Endothelial cell of umbilical vein (primary cell): ENCODE data around the gene TSEN54. TPM values are rescaled to one million over a fixed set of nuclear protein-coding genes. Genes with fewer than 3 reads are reported as not detected.

Experiments used
- BruUV-seq: library from RNA; stranded (reverse); fragments of 400-500 nt; replicated peaks from 2 replicates; lab custom pipeline; 2021; lab: Mats Ljungman, UMichigan
- CTCF ChIA-PET: fragments of 300-600, 350-600 bp; sonication (Branson Sonifier 250); formaldehyde crosslinking; loops from one replicate; lab custom pipeline; 2021; ENCODE audit warnings: antibody characterized with exemption, inconsistent platforms; lab: Charles Lee
- POLR2A ChIA-PET: fragments of 300-600, 350-600 bp; sonication (Branson Sonifier 250); formaldehyde crosslinking; loops from one replicate; lab custom pipeline; 2021; ENCODE audit warnings: antibody characterized with exemption, inconsistent platforms; lab: Charles Lee
- DNase-seq: peaks from one replicate; pipeline ENCODE4 v3.0.0-alpha.2; 2011; ENCODE audit warnings: low read depth, low spot score
- FAIRE-seq: peaks from 2 replicates; lab custom pipeline; 2011; peaks lifted over from hg19 to GRCh38; lab: Jason Lieb, UNC
- H2AFZ ChIP-seq: 2 replicates; pipeline ENCODE4 v1.6.0; 2012; ENCODE audit warnings: low read depth, low read length, control low read depth, inconsistent platforms
- H3K27ac ChIP-seq: 2 replicates; pipeline ENCODE4 v1.5.1; 2011; ENCODE audit warnings: low read depth, mild to moderate bottlenecking, control low read depth, low read length, moderate library complexity; ENCODE audit not compliant: insufficient read depth
- H3K27me3 ChIP-seq, 2 experiments: 2 replicates each; pipeline versions ENCODE4 v1.6.0 to v1.6.1; 2011; ENCODE audit warnings: low read length in 2 of 2, mixed read lengths in 1 of 2; ENCODE audit not compliant: control insufficient read depth in 2 of 2, insufficient read depth in 2 of 2
- H3K36me3 ChIP-seq, 2 experiments: 2 replicates in 1 of 2; 3 replicates in 1 of 2; pipeline ENCODE4 v1.5.1; 2011; ENCODE audit warnings: low read length in 2 of 2, mild to moderate bottlenecking in 1 of 2, moderate library complexity in 1 of 2; ENCODE audit not compliant: control insufficient read depth in 2 of 2, insufficient read depth in 2 of 2; ENCODE audit errors: extremely low read depth in 1 of 2
- H3K4me1 ChIP-seq: 3 replicates; pipeline ENCODE4 v1.5.1; 2011; ENCODE audit warnings: mild to moderate bottlenecking, low read length; ENCODE audit not compliant: control insufficient read depth, insufficient read depth; ENCODE audit errors: extremely low read depth
- H3K4me2 ChIP-seq: 2 replicates; pipeline ENCODE4 v1.6.1; 2011; ENCODE audit warnings: low read length, control low read depth, mixed read lengths; ENCODE audit not compliant: insufficient read depth
- H3K4me3 ChIP-seq, 3 experiments: fragments of 200-600 bp in 1 of 3; sonication (generic), shearing (Covaris generic) in 1 of 3; replicated peaks in 1 of 3; 2 replicates each; pipeline ENCODE4 v1.5.1; 2011 to 2016; ENCODE audit warnings: control low read depth in 3 of 3, low read length in 3 of 3, mild to moderate bottlenecking in 2 of 3, inconsistent platforms in 1 of 3, low read depth in 1 of 3, moderate library complexity in 1 of 3; ENCODE audit not compliant: insufficient read depth in 1 of 3
- H3K79me2 ChIP-seq: 2 replicates; pipeline ENCODE4 v1.6.0; 2012; ENCODE audit warnings: low read length, inconsistent platforms; ENCODE audit not compliant: control insufficient read depth, insufficient read depth
- H3K9ac ChIP-seq: replicated peaks from 2 replicates; pipeline ENCODE3; 2011; ENCODE audit warnings: low read length, control low read depth; ENCODE audit not compliant: insufficient read depth; ENCODE audit errors: extremely low read depth
- H3K9me1 ChIP-seq: replicated peaks from 3 replicates; pipeline ENCODE4 v1.6.0; 2011; ENCODE audit warnings: mild to moderate bottlenecking, low read length; ENCODE audit not compliant: control insufficient read depth, insufficient read depth; ENCODE audit errors: extremely low read depth
- H3K9me3 ChIP-seq: replicated peaks from 2 replicates; pipeline ENCODE4 v1.5.1; 2012; ENCODE audit warnings: low read length, inconsistent platforms; ENCODE audit not compliant: control insufficient read depth, insufficient read depth
- H4K20me1 ChIP-seq: replicated peaks from 2 replicates; pipeline ENCODE3; 2011; ENCODE audit warnings: mild to moderate bottlenecking, low read length; ENCODE audit not compliant: control insufficient read depth, insufficient read depth; ENCODE audit errors: extremely low read depth
- EZH2 ChIP-seq: IDR thresholded peaks from 2 replicates; pipeline ENCODE4 v1.6.1; 2012; ENCODE audit warnings: borderline replicate concordance, low read depth, mild to moderate bottlenecking, moderate library complexity, low read length, inconsistent platforms; ENCODE audit not compliant: severe bottlenecking
- FOS ChIP-seq: IDR thresholded peaks from 2 replicates; pipeline ENCODE4 v1.6.1; 2011; ENCODE audit warnings: mild to moderate bottlenecking, low read length, moderate library complexity, borderline replicate concordance; ENCODE audit not compliant: insufficient read depth
- JUN ChIP-seq: IDR thresholded peaks from 2 replicates; pipeline ENCODE4 v1.6.1; 2011; ENCODE audit warnings: borderline replicate concordance, low read depth; ENCODE audit not compliant: insufficient read length, insufficient read depth
- MYC ChIP-seq: IDR thresholded peaks from one replicate; pipeline ENCODE4 v1.6.1; 2011; ENCODE audit warnings: mild to moderate bottlenecking, low read depth, low read length
- POLR2A ChIP-seq: IDR thresholded peaks from 2 replicates; pipeline ENCODE4 v1.6.1; 2012; ENCODE audit warnings: low read depth, mild to moderate bottlenecking, control low read depth, low read length
- POLR2AphosphoS5 ChIP-seq: IDR thresholded peaks from 2 replicates; pipeline ENCODE4 v1.6.1; 2012; ENCODE audit warnings: low read depth, mild to moderate bottlenecking, control low read depth, low read length, moderate library complexity; ENCODE audit not compliant: insufficient read depth
- dilution Hi-C: fragments of 300-500 bp; cut with MboI; formaldehyde crosslinking; loops from one replicate; pipeline ENCODE4 v1.15.0; 2019; ENCODE audit warnings: low sequenced_read_pairs; ENCODE audit not compliant: extremely low pct_ligation_motif_present
- intact Hi-C: fragments of 100-400 bp; cut with micrococcal nuclease; formaldehyde crosslinking; loops from one replicate; pipeline ENCODE4 v1.10.0; 2022
- polyA plus RNA-seq, 4 experiments: library from polyadenylated mRNA; depleted of rRNA in 3 of 4; stranded (reverse) in 3 of 4; unstranded in 1 of 4; fragments of >200 nt; gene quantifications; 2 replicates each; pipeline versions ENCODE4 v1.2.1 to v1.2.3, GENCODE V29; 2011 to 2012; ENCODE audit warnings: missing spikeins in 1 of 4
- total RNA-seq: library from RNA; stranded (reverse); gene quantifications from 2 replicates; pipeline ENCODE4 v1.2.3, GENCODE V29; 2021
- TF ChIP-seq, protein P1 (sequence below), 2 donors: IDR thresholded peaks; 1 replicate in 1 of 2; 2 replicates in 1 of 2; pipeline ENCODE4 v1.5.1; 2011; ENCODE audit warnings: low read length in 2 of 2, mild to moderate bottlenecking in 2 of 2, moderate library complexity in 2 of 2, control low read depth in 1 of 2, inconsistent platforms in 1 of 2, low read depth in 1 of 2; ENCODE audit not compliant: insufficient read depth in 1 of 2; ENCODE audit errors: extremely low read depth in 1 of 2
- TF ChIP-seq, protein P2 (sequence below): IDR thresholded peaks from 2 replicates; pipeline ENCODE4 v1.6.1; 2011; ENCODE audit not compliant: insufficient read depth, insufficient read length

The TSEN54 gene
- total and polyA plus RNA-seq, 2 donors (not counting 3 experiments of a cell fraction or from before 2014, with no cell fraction given), result 22.3 to 26.3 TPM

DNA sequence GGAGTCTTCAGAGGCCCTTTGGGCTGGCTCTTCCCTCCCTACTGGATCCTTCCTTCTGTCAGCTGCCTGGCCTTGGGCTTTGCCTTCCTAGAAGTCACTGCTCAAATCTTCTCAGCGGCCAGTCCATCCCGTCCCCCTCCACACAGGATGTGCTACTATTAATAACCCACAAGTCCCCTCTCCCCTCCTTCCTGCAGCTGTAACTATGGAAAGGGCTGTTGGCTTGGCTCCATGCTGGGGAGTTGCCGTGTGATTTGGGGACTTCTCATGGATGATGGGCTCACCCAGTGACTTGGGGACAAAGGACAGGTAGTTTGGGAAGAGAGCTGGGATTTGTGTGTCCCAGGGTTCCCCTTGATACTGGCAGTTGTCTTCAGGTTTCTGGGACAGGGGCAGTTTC lies 40.5 kb upstream of the TSEN54 start:
- peaks cover 11% of the 10 kb centered on the region for H3K4me1 ChIP-seq
- ChIA-PET POLR2A (no interaction called here), CTCF (interaction anchor here (1.1 kb wide), 2 partner anchors 8 to 113 kb away, joined by 3 read pairs; no protein-coding TSS in a partner anchor)
- BruUV-seq, result no TSS peak
- FAIRE-seq, result peak; percentile 49
- no peak overlapping the region for H3K4me2 ChIP-seq
- TF ChIP-seq, protein P1, sequence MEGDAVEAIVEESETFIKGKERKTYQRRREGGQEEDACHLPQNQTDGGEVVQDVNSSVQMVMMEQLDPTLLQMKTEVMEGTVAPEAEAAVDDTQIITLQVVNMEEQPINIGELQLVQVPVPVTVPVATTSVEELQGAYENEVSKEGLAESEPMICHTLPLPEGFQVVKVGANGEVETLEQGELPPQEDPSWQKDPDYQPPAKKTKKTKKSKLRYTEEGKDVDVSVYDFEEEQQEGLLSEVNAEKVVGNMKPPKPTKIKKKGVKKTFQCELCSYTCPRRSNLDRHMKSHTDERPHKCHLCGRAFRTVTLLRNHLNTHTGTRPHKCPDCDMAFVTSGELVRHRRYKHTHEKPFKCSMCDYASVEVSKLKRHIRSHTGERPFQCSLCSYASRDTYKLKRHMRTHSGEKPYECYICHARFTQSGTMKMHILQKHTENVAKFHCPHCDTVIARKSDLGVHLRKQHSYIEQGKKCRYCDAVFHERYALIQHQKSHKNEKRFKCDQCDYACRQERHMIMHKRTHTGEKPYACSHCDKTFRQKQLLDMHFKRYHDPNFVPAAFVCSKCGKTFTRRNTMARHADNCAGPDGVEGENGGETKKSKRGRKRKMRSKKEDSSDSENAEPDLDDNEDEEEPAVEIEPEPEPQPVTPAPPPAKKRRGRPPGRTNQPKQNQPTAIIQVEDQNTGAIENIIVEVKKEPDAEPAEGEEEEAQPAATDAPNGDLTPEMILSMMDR (IDR thresholded peaks at IDR 0.05; ENCODE audit: extremely low read depth in 1 of 2, insufficient read depth in 1 of 2, low read depth in 1 of 2, low read length in 2 of 2), result no peak
- no peak for TF ChIP-seq POLR2A
- no peak overlapping the region for H2AFZ ChIP-seq
- no peaks in the 10 kb centered on the region for H3K27me3 ChIP-seq
- peaks cover 0 to 8% of the 10 kb centered on the region in 2 experiments for H3K36me3 ChIP-seq
- intact Hi-C loops, result loop anchor here (2.0 kb wide), 1 partner anchor 49 kb away; no protein-coding TSS in a partner anchor
- no peak overlapping the region for H3K4me3 ChIP-seq
- peak; percentile 51 for DNase-seq
- dilution Hi-C loops, result no loop called here
- no peak overlapping the region for H3K9ac ChIP-seq
- no peak overlapping the region for H3K27ac ChIP-seq
- H3K9me3 ChIP-seq, result no peaks in the 10 kb centered on the region
- no peaks in the 10 kb centered on the region for H3K79me2 ChIP-seq
- H4K20me1 ChIP-seq, result no peaks in the 10 kb centered on the region
- no peaks in the 10 kb centered on the region for H3K9me1 ChIP-seq

DNA sequence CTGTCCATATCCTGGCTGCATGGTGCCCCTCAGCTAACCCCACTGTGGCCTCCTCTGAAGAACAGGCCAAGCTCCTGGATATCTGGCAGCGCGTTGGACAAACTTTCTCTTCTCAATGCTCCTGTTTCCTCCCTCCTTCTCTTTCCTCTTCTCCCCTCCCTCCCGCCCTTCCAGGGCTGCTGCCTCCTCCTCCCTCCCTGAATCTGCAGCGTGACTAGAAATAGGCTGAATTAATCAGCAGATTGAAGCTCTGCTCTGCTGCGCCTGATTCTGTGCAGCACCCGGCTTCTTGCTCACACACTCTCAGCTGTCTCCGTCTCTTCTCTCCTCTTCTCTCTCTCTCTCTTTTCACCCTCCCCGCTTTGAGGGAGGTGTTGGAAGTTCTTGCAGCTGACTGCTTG lies 40.1 kb upstream of the TSEN54 start:
- Histone ChIP-seq H3K79me2 (no peaks in the 10 kb centered on the region), H3K9ac (no peak overlapping the region), H3K4me3 (no peak overlapping the region), H2AFZ (no peak overlapping the region), H3K27me3 (no peaks in the 10 kb centered on the region), H4K20me1 (no peaks in the 10 kb centered on the region), H3K9me1 (no peaks in the 10 kb centered on the region), H3K27ac (no peak overlapping the region), H3K4me2 (no peak overlapping the region), H3K4me1 (peaks cover 11% of the 10 kb centered on the region), H3K36me3 (peaks cover 0 to 8% of the 10 kb centered on the region in 2 experiments), H3K9me3 (no peaks in the 10 kb centered on the region)
- intact Hi-C loops (loop anchor here (2.0 kb wide), 1 partner anchor 49 kb away; no protein-coding TSS in a partner anchor), dilution Hi-C loops (no loop called here)
- no TSS peak for BruUV-seq
- POLR2A ChIA-PET, result no interaction called here
- TF ChIP-seq FOS (no peak), POLR2A (no peak), EZH2 (no peak), MYC (no peak), POLR2AphosphoS5 (no peak), JUN (no peak)
- TF ChIP-seq, protein P2, sequence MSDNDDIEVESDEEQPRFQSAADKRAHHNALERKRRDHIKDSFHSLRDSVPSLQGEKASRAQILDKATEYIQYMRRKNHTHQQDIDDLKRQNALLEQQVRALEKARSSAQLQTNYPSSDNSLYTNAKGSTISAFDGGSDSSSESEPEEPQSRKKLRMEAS, result no peak
- TF ChIP-seq, protein P1 (IDR thresholded peaks at IDR 0.05; ENCODE audit: extremely low read depth in 1 of 2, insufficient read depth in 1 of 2, low read depth in 1 of 2, low read length in 2 of 2), result no peak
- DNase-seq, result peak; percentile 13
- CTCF ChIA-PET, result interaction anchor here (0.9 to 1.3 kb wide), 5 partner anchors 8 to 112 kb away, joined by 3 to 4 read pairs (median 3); no protein-coding TSS in a partner anchor
- peak; percentile 69 for FAIRE-seq
